Caco-2 (cell line): ENCODE measurements around the gene NDUFS2. TPM values are rescaled to one million over a fixed set of nuclear protein-coding genes. Genes with fewer than 3 reads are reported as not detected.

ENCODE experiments used
- BruUV-seq: library from RNA; stranded (reverse); fragments of 400-500 nt; replicated peaks from 2 replicates; lab custom pipeline; 2021; lab: Mats Ljungman, UMichigan
- CTCF ChIA-PET: fragments of 300-600 bp; sonication (Branson Sonifier 250); formaldehyde crosslinking; loops from one replicate; lab custom pipeline; 2022; ENCODE audit warnings: antibody characterized with exemption; lab: Charles Lee
- POLR2A ChIA-PET: fragments of 300-600 bp; sonication (Branson Sonifier 250); formaldehyde crosslinking; loops from one replicate; lab custom pipeline; 2022; ENCODE audit warnings: antibody characterized with exemption; lab: Charles Lee
- DNase-seq, 2 experiments: peaks; one replicate each; pipeline versions ENCODE4 v3.0.0 to v3.0.0-alpha.2; 2020 to 2022
- H3K27me3 ChIP-seq: replicated peaks from 2 replicates; pipeline ENCODE4 v1.6.0; 2011; ENCODE audit warnings: low read length; ENCODE audit not compliant: control insufficient read depth, insufficient read depth
- H3K36me3 ChIP-seq: 2 replicates; pipeline ENCODE4 v1.5.1; 2011; ENCODE audit warnings: low read length; ENCODE audit not compliant: control insufficient read depth, insufficient read depth
- H3K4me1 ChIP-seq: fragments of 250-450 bp; sonication (Bioruptor Pico); 2 replicates; pipeline ENCODE4 v1.5.1; 2020; ENCODE audit warnings: mild to moderate bottlenecking
- H3K4me3 ChIP-seq: 2 replicates; pipeline ENCODE4 v1.5.1; 2011; ENCODE audit warnings: low read depth, mild to moderate bottlenecking, control low read depth, low read length
- H3K9me3 ChIP-seq: fragments of 250-450 bp; sonication (Bioruptor Pico); 2 replicates; pipeline ENCODE4 v1.5.1; 2020; ENCODE audit warnings: mild to moderate bottlenecking, moderate library complexity
- H3K27ac Mint-ChIP-seq: one replicate; pipeline ENCODE4 v1.8.0; 2022; ENCODE audit warnings: mixed read lengths; ENCODE audit not compliant: unreplicated experiment
- H3K27me3 Mint-ChIP-seq: one replicate; pipeline ENCODE4 v1.8.0; 2022; ENCODE audit warnings: mixed read lengths; ENCODE audit not compliant: insufficient read depth, unreplicated experiment
- H3K36me3 Mint-ChIP-seq: one replicate; pipeline ENCODE4 v1.8.0; 2022; ENCODE audit warnings: mild to moderate bottlenecking, mixed read lengths; ENCODE audit not compliant: insufficient read depth, unreplicated experiment
- H3K4me1 Mint-ChIP-seq: one replicate; pipeline ENCODE4 v1.8.0; 2022; ENCODE audit warnings: low read depth, mixed read lengths; ENCODE audit not compliant: unreplicated experiment
- H3K4me3 Mint-ChIP-seq: one replicate; pipeline ENCODE4 v1.8.0; 2022; ENCODE audit warnings: mild to moderate bottlenecking, moderate library complexity, mixed read lengths; ENCODE audit not compliant: unreplicated experiment
- H3K9me3 Mint-ChIP-seq: one replicate; pipeline ENCODE4 v1.8.0; 2022; ENCODE audit warnings: mixed read lengths; ENCODE audit not compliant: unreplicated experiment
- intact Hi-C: fragments of 100-400 bp; cut with micrococcal nuclease; formaldehyde crosslinking; loops from one replicate; pipeline ENCODE4 v1.10.0; 2022; ENCODE audit not compliant: unreplicated experiment
- total RNA-seq: library from RNA; stranded (reverse); gene quantifications from 2 replicates; pipeline ENCODE4 v1.2.3, GENCODE V29; 2022
- TF ChIP-seq, protein P1 (sequence below), 2 experiments: fragments of 200-600 bp in 1 of 2; IDR thresholded peaks; 1 replicate in 1 of 2; 2 replicates in 1 of 2; pipeline versions ENCODE4 v1.5.1 to v1.8.0; 2011 to 2022; ENCODE audit warnings: antibody characterized with exemption in 1 of 2, control low read depth in 1 of 2, inconsistent platforms in 1 of 2, low read depth in 1 of 2, low read length in 1 of 2, mild to moderate bottlenecking in 1 of 2, moderate library complexity in 1 of 2; ENCODE audit not compliant: insufficient read depth in 1 of 2, severe bottlenecking in 1 of 2, unreplicated experiment in 1 of 2

Gene NDUFS2
- total RNA-seq, 1 experiment from 2014 or later = 115 TPM

DNA sequence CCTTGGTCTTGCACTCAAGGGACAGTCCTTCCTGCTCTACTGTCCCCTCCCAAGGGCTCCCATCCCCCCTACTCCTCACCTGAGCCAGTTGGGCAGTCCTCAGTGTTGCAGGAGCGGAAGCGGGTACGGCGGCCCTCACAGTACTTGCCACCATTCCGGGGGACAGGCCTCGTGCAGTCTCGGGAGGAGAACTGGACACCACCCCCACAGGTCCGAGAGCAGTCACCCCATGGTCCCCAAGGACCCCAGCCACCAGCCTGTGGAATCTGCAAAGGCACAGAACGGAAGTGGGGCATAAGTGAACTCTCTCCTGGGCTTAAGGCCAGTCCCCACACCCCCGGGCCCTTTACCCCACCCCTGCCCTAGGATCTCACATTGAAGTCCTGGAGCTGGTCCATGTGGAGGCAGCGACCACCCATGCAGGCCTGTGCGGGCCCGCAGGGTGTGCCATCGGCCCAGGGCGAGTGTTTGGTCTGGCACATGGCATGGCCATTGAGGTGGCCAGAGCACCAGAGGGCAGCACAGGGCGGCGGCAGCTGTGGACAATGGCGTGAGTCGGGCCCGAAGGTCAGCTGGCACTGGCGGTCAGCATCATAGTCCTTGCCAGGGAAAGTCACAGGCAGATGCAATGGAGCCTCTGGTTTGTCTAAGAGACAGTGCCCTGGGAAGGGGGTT, 8.5 kb upstream of the NDUFS2 start:
- POLR2A ChIA-PET = no interaction called here
- no peak for DNase-seq
- H3K36me3 ChIP-seq = no peaks in the 10 kb centered on the region
- no peak overlapping the region for H3K4me3 Mint-ChIP-seq
- H3K27ac Mint-ChIP-seq = no peak overlapping the region
- no peaks in the 10 kb centered on the region for H3K9me3 ChIP-seq
- BruUV-seq = no TSS peak
- TF ChIP-seq, protein P1, sequence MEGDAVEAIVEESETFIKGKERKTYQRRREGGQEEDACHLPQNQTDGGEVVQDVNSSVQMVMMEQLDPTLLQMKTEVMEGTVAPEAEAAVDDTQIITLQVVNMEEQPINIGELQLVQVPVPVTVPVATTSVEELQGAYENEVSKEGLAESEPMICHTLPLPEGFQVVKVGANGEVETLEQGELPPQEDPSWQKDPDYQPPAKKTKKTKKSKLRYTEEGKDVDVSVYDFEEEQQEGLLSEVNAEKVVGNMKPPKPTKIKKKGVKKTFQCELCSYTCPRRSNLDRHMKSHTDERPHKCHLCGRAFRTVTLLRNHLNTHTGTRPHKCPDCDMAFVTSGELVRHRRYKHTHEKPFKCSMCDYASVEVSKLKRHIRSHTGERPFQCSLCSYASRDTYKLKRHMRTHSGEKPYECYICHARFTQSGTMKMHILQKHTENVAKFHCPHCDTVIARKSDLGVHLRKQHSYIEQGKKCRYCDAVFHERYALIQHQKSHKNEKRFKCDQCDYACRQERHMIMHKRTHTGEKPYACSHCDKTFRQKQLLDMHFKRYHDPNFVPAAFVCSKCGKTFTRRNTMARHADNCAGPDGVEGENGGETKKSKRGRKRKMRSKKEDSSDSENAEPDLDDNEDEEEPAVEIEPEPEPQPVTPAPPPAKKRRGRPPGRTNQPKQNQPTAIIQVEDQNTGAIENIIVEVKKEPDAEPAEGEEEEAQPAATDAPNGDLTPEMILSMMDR (IDR thresholded peaks at IDR 0.05; ENCODE audit: insufficient read depth in 1 of 2, low read depth in 1 of 2, low read length in 1 of 2, severe bottlenecking in 1 of 2, unreplicated experiment in 1 of 2) = no peak
- H3K27me3 ChIP-seq = no peaks in the 10 kb centered on the region
- no peaks in the 10 kb centered on the region for H3K27me3 Mint-ChIP-seq
- CTCF ChIA-PET = interaction anchor here (1.0 to 2.9 kb wide), 5 partner anchors 32 to 189 kb away, joined by 3 to 12 read pairs (median 4); partner anchors contain the start of gene TOMM40L
- peaks cover 8% of the 10 kb centered on the region for H3K4me1 Mint-ChIP-seq
- no peaks in the 10 kb centered on the region for H3K9me3 Mint-ChIP-seq
- H3K36me3 Mint-ChIP-seq = no peaks in the 10 kb centered on the region
- intact Hi-C loops = no loop called here
- no peaks in the 10 kb centered on the region for H3K4me1 ChIP-seq
- H3K4me3 ChIP-seq = no peak overlapping the region

DNA sequence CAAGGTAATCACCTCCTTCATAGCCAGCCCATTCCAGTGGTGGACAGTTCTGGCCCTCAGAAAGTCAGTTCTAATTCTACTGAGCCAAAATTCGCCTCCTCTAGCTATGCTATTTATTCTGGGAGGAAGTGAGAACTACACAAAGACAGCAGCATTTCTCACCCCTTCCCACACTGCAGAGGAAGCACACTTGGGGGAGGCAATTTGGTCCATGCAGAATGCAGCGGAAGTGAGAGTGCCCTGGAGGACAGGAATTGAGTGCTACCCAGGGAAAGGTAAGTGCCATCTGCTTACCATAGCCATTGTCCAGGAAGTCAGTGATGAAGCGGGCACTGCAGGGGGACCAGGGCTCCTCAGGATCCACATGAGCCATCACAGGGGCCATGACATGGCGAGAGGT, 7.0 kb upstream of the NDUFS2 start:
- Mint-ChIP-seq H3K27me3 (no peaks in the 10 kb centered on the region), H3K4me3 (no peak overlapping the region), H3K4me1 (peaks cover 18% of the 10 kb centered on the region), H3K27ac (no peak overlapping the region), H3K9me3 (no peaks in the 10 kb centered on the region), H3K36me3 (no peaks in the 10 kb centered on the region)
- CTCF ChIA-PET = interaction anchor here (0.6 to 1.4 kb wide), 2 partner anchors 96 to 179 kb away, joined by 4 read pairs; no protein-coding TSS in a partner anchor
- Histone ChIP-seq H3K36me3 (no peaks in the 10 kb centered on the region), H3K4me3 (no peak overlapping the region), H3K27me3 (no peaks in the 10 kb centered on the region), H3K9me3 (no peaks in the 10 kb centered on the region), H3K4me1 (no peaks in the 10 kb centered on the region)
- intact Hi-C loops = no loop called here
- TF ChIP-seq, protein P1 (IDR thresholded peaks at IDR 0.05; ENCODE audit: insufficient read depth in 1 of 2, low read depth in 1 of 2, low read length in 1 of 2, severe bottlenecking in 1 of 2, unreplicated experiment in 1 of 2) = no peak
- DNase-seq = no peak
- POLR2A ChIA-PET = no interaction called here
- no TSS peak for BruUV-seq

DNA sequence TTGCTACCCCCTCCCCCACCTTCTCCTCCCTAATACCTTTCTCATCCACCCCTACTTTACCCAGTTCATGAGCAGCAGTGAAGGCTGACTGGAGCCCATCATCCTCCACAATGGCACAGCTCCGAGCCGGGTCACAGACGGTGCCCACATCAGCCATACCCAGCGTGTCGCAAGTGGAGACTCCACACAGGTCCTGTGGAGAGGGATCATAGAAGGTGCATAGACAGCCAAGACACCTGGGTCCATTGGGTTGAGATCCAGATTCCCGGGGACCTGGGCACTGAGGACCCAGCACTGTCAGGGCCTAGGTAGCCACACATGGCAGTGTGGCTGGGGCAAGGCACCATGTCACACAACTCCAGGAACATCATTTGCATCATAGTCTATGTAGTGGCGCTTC, 6.1 kb upstream of the NDUFS2 start:
- TF ChIP-seq, protein P1 (IDR thresholded peaks at IDR 0.05; ENCODE audit: insufficient read depth in 1 of 2, low read depth in 1 of 2, low read length in 1 of 2, severe bottlenecking in 1 of 2, unreplicated experiment in 1 of 2) = no peak
- Mint-ChIP-seq H3K4me3 (no peak overlapping the region), H3K27me3 (no peaks in the 10 kb centered on the region), H3K27ac (no peak overlapping the region), H3K36me3 (no peaks in the 10 kb centered on the region), H3K9me3 (no peaks in the 10 kb centered on the region), H3K4me1 (peaks cover 18% of the 10 kb centered on the region)
- Histone ChIP-seq H3K4me1 (no peaks in the 10 kb centered on the region; the same call in 1 of the 2 replicates), H3K4me3 (no peak overlapping the region), H3K36me3 (no peaks in the 10 kb centered on the region), H3K27me3 (no peaks in the 10 kb centered on the region), H3K9me3 (no peaks in the 10 kb centered on the region)
- no peak for DNase-seq
- BruUV-seq = no TSS peak
- ChIA-PET CTCF (interaction anchor here (1.0 kb wide), 1 partner anchor 29 kb away, joined by 3 read pairs; no protein-coding TSS in a partner anchor), POLR2A (no interaction called here)
- intact Hi-C loops = no loop called here
